Esophagus squamous epithelium (tissue), 5 donors: ENCODE measurements around the gene SOX11. TPM values are rescaled to one million over a fixed set of nuclear protein-coding genes. Genes with fewer than 3 reads are reported as not detected.

Experiments used
- DNase-seq: peaks from one replicate; lab custom pipeline; 2025; lab: John Stamatoyannopoulos, UW
- H3K27ac ChIP-seq, 4 donors: fragments of 200-600 bp; sonication (generic); one replicate each; pipeline ENCODE4 v1.5.1; 2016 to 2019; ENCODE audit warnings: mild to moderate bottlenecking in 1 of 4
- H3K27me3 ChIP-seq, 4 donors: fragments of 200-600 bp; sonication (generic); 1 replicate in 3 of 4; 2 replicates in 1 of 4; pipeline versions ENCODE4 v1.5.1 to v1.6.0; 2017 to 2021; ENCODE audit warnings: antibody characterized with exemption in 1 of 4
- H3K36me3 ChIP-seq, 3 donors: fragments of 200-600 bp; sonication (generic); one replicate each; pipeline ENCODE4 v1.5.1; 2016 to 2019
- H3K4me1 ChIP-seq, 3 donors: fragments of 200-600 bp; sonication (generic); one replicate each; pipeline ENCODE4 v1.5.1; 2017 to 2019
- H3K4me3 ChIP-seq, 4 donors: fragments of 200-600 bp; sonication (generic); 1 replicate in 3 of 4; 2 replicates in 1 of 4; pipeline ENCODE4 v1.5.1; 2016 to 2019; ENCODE audit warnings: mild to moderate bottlenecking in 2 of 4, moderate library complexity in 1 of 4
- H3K9me3 ChIP-seq, 3 donors: fragments of 200-600 bp; sonication (generic); one replicate each; pipeline ENCODE4 v1.5.1; 2016 to 2019
- CTCF ChIP-seq, 6 experiments: fragments of 450-650 bp in 4 of 6; fragments of 200-600 bp in 2 of 6; sonication (generic) in 2 of 6; IDR thresholded peaks; one replicate each; pipeline ENCODE4 v1.5.1; 2016 to 2019; ENCODE audit warnings: antibody characterized with exemption in 6 of 6, mild to moderate bottlenecking in 4 of 6, moderate library complexity in 4 of 6
- POLR2A ChIP-seq, 4 donors: fragments of 450-650 bp; IDR thresholded peaks; one replicate each; pipeline ENCODE4 v1.6.1; 2017; ENCODE audit warnings: antibody characterized with exemption in 4 of 4, mild to moderate bottlenecking in 4 of 4, moderate library complexity in 3 of 4
- WGBS, 2 donors: methylation state at CpG; one replicate each; pipeline ENCODE4 v1.1.5; 2018; 5-methylcytosine and 5-hydroxymethylcytosine counted together
- intact Hi-C: fragments of 100-400 bp; cut with DNase I; formaldehyde crosslinking; loops from one replicate; pipeline ENCODE4 v1.15.0; 2022
- total RNA-seq, 4 donors: library from RNA; depleted of rRNA; stranded (reverse); fragments of >200 nt; gene quantifications; one replicate each; pipeline ENCODE4 v1.1.0, GENCODE V29; 2016
- donor health status: DM: yes; HTN: yes; CAD: no.

Gene SOX11
- total RNA-seq, 4 donors from 2014 or later = not detected

GRCh38 chr2:5673145-5674025, 18.8 kb upstream of the SOX11 start:
- no peak for DNase-seq
- no peak overlapping the region for H3K27ac ChIP-seq
- no peak overlapping the region for H3K4me3 ChIP-seq
- intact Hi-C loops = no loop called here
- peaks cover 0 to 49% (median 0%) of the 10 kb centered on the region in 4 donors for H3K27me3 ChIP-seq
- peaks cover 0 to 5% (median 0%) of the 10 kb centered on the region in 3 donors for H3K4me1 ChIP-seq
- TF ChIP-seq POLR2A (IDR thresholded peaks at IDR 0.05) (no peak), CTCF (IDR thresholded peaks at IDR 0.05) (no peak)
- 2 to 16% methylated on average over 11 to 18 of the region's 58 CpGs for WGBS, 2 donors
- H3K9me3 ChIP-seq = no peaks in the 10 kb centered on the region
- H3K36me3 ChIP-seq = no peaks in the 10 kb centered on the region

- intact Hi-C loops = no loop called here
- no peak for DNase-seq
- Histone ChIP-seq H3K36me3 (no peaks in the 10 kb centered on the region), H3K4me1 (peaks cover 0 to 5% (median 0%) of the 10 kb centered on the region in 3 donors), H3K9me3 (no peaks in the 10 kb centered on the region), H3K27ac (no peak overlapping the region), H3K4me3 (no peak overlapping the region), H3K27me3 (peaks cover 0 to 49% (median 0%) of the 10 kb centered on the region in 4 donors)
- no peak for TF ChIP-seq POLR2A (IDR thresholded peaks at IDR 0.05)
- TF ChIP-seq CTCF (IDR thresholded peaks at IDR 0.05) = no peak
- WGBS, 2 donors = 7 to 20% methylated on average over 2 of the region's 2 CpGs
Measured at GRCh38 chr2:5674026-5674340, 18.2 kb upstream of the SOX11 start.

- H3K4me1 ChIP-seq = peaks cover 0 to 5% (median 0%) of the 10 kb centered on the region in 3 donors
- DNase-seq = no peak
- no peak overlapping the region for H3K27ac ChIP-seq
- H3K27me3 ChIP-seq = peaks cover 0 to 42% (median 0%) of the 10 kb centered on the region in 4 donors
- TF ChIP-seq CTCF (IDR thresholded peaks at IDR 0.05) (no peak), POLR2A (IDR thresholded peaks at IDR 0.05) (no peak)
- no peak overlapping the region for H3K4me3 ChIP-seq
- H3K36me3 ChIP-seq = no peaks in the 10 kb centered on the region
- 67% methylated on average over 2 of the region's 2 CpGs for WGBS, 2 donors
- intact Hi-C loops = no loop called here
- H3K9me3 ChIP-seq = no peaks in the 10 kb centered on the region
Measured at GRCh38 chr2:5677133-5677532, 15.1 kb upstream of the SOX11 start.

GRCh38 chr2:5683471-5683870, 8.7 kb upstream of the SOX11 start:
- no peak overlapping the region for H3K27ac ChIP-seq
- DNase-seq = no peak
- no peaks in the 10 kb centered on the region for H3K36me3 ChIP-seq
- H3K4me3 ChIP-seq = no peak overlapping the region
- intact Hi-C loops = no loop called here
- H3K27me3 ChIP-seq = peaks cover 0 to 46% (median 0%) of the 10 kb centered on the region in 4 donors
- no peaks in the 10 kb centered on the region for H3K9me3 ChIP-seq
- H3K4me1 ChIP-seq = no peaks in the 10 kb centered on the region
- TF ChIP-seq POLR2A (IDR thresholded peaks at IDR 0.05) (no peak), CTCF (IDR thresholded peaks at IDR 0.05) (no peak)
- WGBS, 2 donors = 91 to 93% methylated on average over 4 to 6 of the region's 6 CpGs

- Histone ChIP-seq H3K4me1 (no peaks in the 10 kb centered on the region), H3K27ac (no peak overlapping the region), H3K9me3 (no peaks in the 10 kb centered on the region), H3K27me3 (peaks cover 0 to 62% (median 0%) of the 10 kb centered on the region in 4 donors), H3K4me3 (no peak overlapping the region), H3K36me3 (no peaks in the 10 kb centered on the region)
- no peak for DNase-seq
- intact Hi-C loops = no loop called here
- TF ChIP-seq CTCF (IDR thresholded peaks at IDR 0.05) (no peak), POLR2A (IDR thresholded peaks at IDR 0.05) (no peak)
- WGBS, 2 donors = 59 to 83% methylated on average over 8 to 9 of the region's 9 CpGs
Measured at GRCh38 chr2:5685225-5685624, 7.0 kb upstream of the SOX11 start.
